ENCODE measurements around the gene CTU2.

Gene CTU2

DNA sequence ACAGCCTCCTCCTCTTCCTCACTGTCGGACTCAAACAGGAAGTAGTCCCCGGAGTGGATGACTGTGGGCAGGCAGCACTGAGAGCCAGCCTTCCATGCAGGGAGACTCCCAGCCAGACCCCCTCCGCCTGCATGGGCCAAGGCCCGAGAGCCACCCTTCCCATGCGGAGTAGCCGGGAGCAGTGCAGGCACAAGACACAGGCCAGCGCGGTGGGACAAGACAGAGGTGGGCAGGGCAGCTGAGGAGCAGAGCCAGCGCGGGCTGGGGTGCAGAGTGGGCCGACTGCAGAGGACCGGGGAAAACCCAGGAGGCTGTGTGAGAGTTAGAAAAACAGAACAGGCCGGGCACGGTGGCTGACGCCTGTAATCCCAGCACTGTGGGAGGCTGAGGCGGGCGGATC lies 17.6 kb downstream of the CTU2 start:
- H3K4me3 ChIP-seq (ENCODE audit: extremely low read depth, insufficient read depth, low read length, poor library complexity, severe bottlenecking), result no peak overlapping the region
- H3K36me3 ChIP-seq (ENCODE audit: control insufficient read depth, insufficient read depth, low read length), result peaks cover 83% of the 10 kb centered on the region
- no peak overlapping the region for H3K27ac ChIP-seq (ENCODE audit: low read depth, low read length, severe bottlenecking)
- H3K9me3 ChIP-seq (ENCODE audit: control insufficient read depth, low read length), result no peaks in the 10 kb centered on the region
- 93 to 98% methylated on average over 13 to 16 of the region's 17 CpGs for WGBS, 2 experiments (ENCODE audit: insufficient coverage in 2 of 2)
- H3K4me1 ChIP-seq (ENCODE audit: control insufficient read depth, insufficient read depth, low read length, poor library complexity, severe bottlenecking), result no peaks in the 10 kb centered on the region

GRCh38 chr16:88724855-88725555 lies 18.7 kb downstream of the CTU2 start:
- Histone ChIP-seq H3K9me3 (ENCODE audit: control insufficient read depth, low read length) (no peaks in the 10 kb centered on the region), H3K4me3 (ENCODE audit: extremely low read depth, insufficient read depth, low read length, poor library complexity, severe bottlenecking) (no peak overlapping the region), H3K36me3 (ENCODE audit: control insufficient read depth, insufficient read depth, low read length) (peaks cover 74% of the 10 kb centered on the region), H3K4me1 (ENCODE audit: control insufficient read depth, insufficient read depth, low read length, poor library complexity, severe bottlenecking) (no peaks in the 10 kb centered on the region), H3K27ac (ENCODE audit: low read depth, low read length, severe bottlenecking) (no peak overlapping the region)
- 91 to 94% methylated on average over 21 to 31 of the region's 31 CpGs for WGBS, 2 experiments (ENCODE audit: insufficient coverage in 2 of 2)

GRCh38 chr16:88725609-88726407 lies 19.5 kb downstream of the CTU2 start:
- Histone ChIP-seq H3K36me3 (ENCODE audit: control insufficient read depth, insufficient read depth, low read length) (peaks cover 71% of the 10 kb centered on the region), H3K27ac (ENCODE audit: low read depth, low read length, severe bottlenecking) (no peak overlapping the region), H3K4me3 (ENCODE audit: extremely low read depth, insufficient read depth, low read length, poor library complexity, severe bottlenecking) (no peak overlapping the region), H3K4me1 (ENCODE audit: control insufficient read depth, insufficient read depth, low read length, poor library complexity, severe bottlenecking) (no peaks in the 10 kb centered on the region), H3K9me3 (ENCODE audit: control insufficient read depth, low read length) (no peaks in the 10 kb centered on the region)
- 90 to 95% methylated on average over 27 to 29 of the region's 32 CpGs for WGBS, 2 experiments (ENCODE audit: insufficient coverage in 2 of 2)

DNA sequence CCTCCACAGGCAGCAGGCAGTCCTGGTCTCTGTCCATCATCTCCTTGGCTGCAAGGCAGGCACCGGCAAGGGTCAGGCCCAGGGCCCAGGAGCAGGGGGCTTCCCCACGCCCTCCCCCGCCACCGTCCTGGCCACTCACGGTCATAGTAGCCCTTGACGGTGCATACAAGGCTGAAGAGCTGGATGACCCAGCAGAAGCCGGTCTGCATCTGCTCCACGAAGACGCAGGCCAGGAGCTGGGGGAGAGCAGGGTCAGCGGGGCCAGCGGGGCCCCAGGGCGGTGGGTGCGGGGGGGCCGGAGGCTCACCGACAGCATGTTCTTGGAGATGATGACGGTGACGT lies 20.1 kb downstream of the CTU2 start:
- H3K27ac ChIP-seq (ENCODE audit: low read depth, low read length, severe bottlenecking), result no peak overlapping the region
- no peaks in the 10 kb centered on the region for H3K9me3 ChIP-seq (ENCODE audit: control insufficient read depth, low read length)
- H3K4me1 ChIP-seq (ENCODE audit: control insufficient read depth, insufficient read depth, low read length, poor library complexity, severe bottlenecking), result no peaks in the 10 kb centered on the region
- WGBS, 2 experiments (ENCODE audit: insufficient coverage in 2 of 2), result 96 to 98% methylated on average over 13 to 14 of the region's 17 CpGs
- peaks cover 65% of the 10 kb centered on the region for H3K36me3 ChIP-seq (ENCODE audit: control insufficient read depth, insufficient read depth, low read length)
- no peak overlapping the region for H3K4me3 ChIP-seq (ENCODE audit: extremely low read depth, insufficient read depth, low read length, poor library complexity, severe bottlenecking)

DNA sequence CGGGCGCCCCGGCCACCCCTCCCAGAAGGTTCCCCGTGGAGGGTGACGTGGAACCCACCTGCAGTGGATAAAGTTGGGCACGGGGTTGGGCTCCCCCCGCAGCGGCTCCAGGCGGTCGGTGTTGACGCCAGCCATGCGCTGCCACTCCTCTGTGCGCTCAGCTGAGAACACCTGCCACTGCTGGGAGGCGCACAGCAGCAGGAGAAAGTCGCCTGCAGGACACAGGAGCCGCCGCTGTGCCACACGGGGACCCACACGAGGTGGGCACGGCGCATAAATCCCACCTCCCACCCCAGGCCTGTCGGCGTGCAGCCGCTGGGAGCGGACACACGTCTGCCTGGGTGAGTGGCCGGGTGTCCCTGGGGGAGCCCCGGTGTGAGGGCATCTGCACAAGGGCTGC lies 20.7 kb downstream of the CTU2 start:
- WGBS, 2 experiments (ENCODE audit: insufficient coverage in 2 of 2), result 96 to 97% methylated on average over 26 to 28 of the region's 28 CpGs
- H3K36me3 ChIP-seq (ENCODE audit: control insufficient read depth, insufficient read depth, low read length), result peaks cover 63% of the 10 kb centered on the region
- no peaks in the 10 kb centered on the region for H3K9me3 ChIP-seq (ENCODE audit: control insufficient read depth, low read length)
- no peak overlapping the region for H3K4me3 ChIP-seq (ENCODE audit: extremely low read depth, insufficient read depth, low read length, poor library complexity, severe bottlenecking)
- no peak overlapping the region for H3K27ac ChIP-seq (ENCODE audit: low read depth, low read length, severe bottlenecking)
- no peaks in the 10 kb centered on the region for H3K4me1 ChIP-seq (ENCODE audit: control insufficient read depth, insufficient read depth, low read length, poor library complexity, severe bottlenecking)

DNA sequence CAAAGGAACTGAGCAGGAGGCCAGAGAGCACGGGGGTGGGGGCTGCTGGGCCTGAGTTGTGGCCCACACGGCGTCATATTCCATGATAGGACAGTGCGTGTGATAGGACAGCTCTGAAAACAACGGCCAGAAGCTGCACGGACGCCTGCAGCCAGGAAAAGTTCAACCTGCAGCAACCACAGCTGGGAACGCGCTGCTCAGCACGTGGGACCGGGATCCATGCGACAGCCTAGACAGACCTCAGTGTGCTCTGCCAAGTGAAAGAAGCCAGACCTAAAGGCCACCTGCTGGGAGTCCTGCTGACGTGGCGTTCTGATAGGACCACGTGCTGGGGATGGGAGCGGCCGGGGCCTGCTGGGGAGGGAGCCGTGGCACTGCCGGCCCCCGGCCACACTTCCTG lies 21.6 kb downstream of the CTU2 start:
- no peaks in the 10 kb centered on the region for H3K9me3 ChIP-seq (ENCODE audit: control insufficient read depth, low read length)
- no peak overlapping the region for H3K27ac ChIP-seq (ENCODE audit: low read depth, low read length, severe bottlenecking)
- WGBS, 2 experiments (ENCODE audit: insufficient coverage in 2 of 2), result 76 to 81% methylated on average over 17 to 20 of the region's 20 CpGs
- H3K4me1 ChIP-seq (ENCODE audit: control insufficient read depth, insufficient read depth, low read length, poor library complexity, severe bottlenecking), result no peaks in the 10 kb centered on the region
- H3K4me3 ChIP-seq (ENCODE audit: extremely low read depth, insufficient read depth, low read length, poor library complexity, severe bottlenecking), result no peak overlapping the region
- peaks cover 64% of the 10 kb centered on the region for H3K36me3 ChIP-seq (ENCODE audit: control insufficient read depth, insufficient read depth, low read length)

DNA sequence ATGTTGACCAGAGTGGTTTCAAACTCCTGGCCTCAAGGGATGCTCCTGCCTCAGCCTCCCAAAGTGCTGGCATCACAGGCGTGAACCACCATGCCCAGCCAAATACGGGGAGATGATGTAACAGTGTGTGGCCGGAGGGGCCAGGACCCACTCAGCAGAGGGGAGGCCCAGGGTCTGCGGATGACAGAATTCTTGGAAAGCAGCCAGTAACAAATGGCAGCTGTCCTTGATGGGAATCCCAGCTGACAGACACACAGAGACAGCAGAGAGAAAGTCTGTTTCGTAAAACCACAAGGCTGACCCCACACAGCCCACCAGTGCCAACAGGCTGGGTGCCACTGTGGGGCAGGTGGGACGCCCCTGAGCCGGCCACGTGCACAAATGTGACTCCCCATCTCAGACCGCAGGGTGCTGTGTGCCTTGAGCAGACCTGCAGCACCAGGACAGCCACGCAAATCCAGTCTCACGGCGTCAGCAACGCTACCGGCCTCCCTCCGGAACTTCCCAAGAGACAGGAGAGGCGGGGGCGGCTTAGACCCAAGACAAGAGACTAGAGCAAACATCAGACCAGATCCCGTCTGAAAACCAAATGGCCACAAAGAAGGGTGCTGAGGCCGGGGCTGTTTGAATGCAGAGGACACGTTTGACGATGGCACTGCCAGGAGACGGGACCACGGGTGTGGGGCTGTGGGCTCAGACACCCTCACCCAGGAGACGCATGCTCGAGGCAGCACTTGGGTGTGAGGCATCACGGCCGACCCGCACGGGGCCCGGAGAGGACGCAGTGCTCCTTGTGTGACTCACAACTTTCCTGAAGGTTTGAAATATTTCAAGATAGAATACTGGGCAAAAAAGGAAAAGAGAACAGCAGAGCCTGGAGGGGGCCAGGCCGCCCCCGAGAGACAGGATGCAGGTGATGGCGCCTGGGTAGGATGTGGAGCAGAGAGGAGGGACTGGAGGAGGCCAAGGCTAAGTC lies 24.6 kb downstream of the CTU2 start:
- Histone ChIP-seq H3K4me1 (ENCODE audit: control insufficient read depth, insufficient read depth, low read length, poor library complexity, severe bottlenecking) (no peaks in the 10 kb centered on the region), H3K4me3 (ENCODE audit: extremely low read depth, insufficient read depth, low read length, poor library complexity, severe bottlenecking) (no peak overlapping the region), H3K27ac (ENCODE audit: low read depth, low read length, severe bottlenecking) (peak overlapping the region; percentile 10), H3K9me3 (ENCODE audit: control insufficient read depth, low read length) (no peaks in the 10 kb centered on the region), H3K36me3 (ENCODE audit: control insufficient read depth, insufficient read depth, low read length) (peaks cover 65% of the 10 kb centered on the region)
- WGBS, 2 experiments (ENCODE audit: insufficient coverage in 2 of 2), result 89 to 91% methylated on average over 31 to 33 of the region's 34 CpGs

- Histone ChIP-seq H3K4me3 (ENCODE audit: extremely low read depth, insufficient read depth, low read length, poor library complexity, severe bottlenecking) (no peak overlapping the region), H3K9me3 (ENCODE audit: control insufficient read depth, low read length) (no peaks in the 10 kb centered on the region), H3K4me1 (ENCODE audit: control insufficient read depth, insufficient read depth, low read length, poor library complexity, severe bottlenecking) (no peaks in the 10 kb centered on the region), H3K27ac (ENCODE audit: low read depth, low read length, severe bottlenecking) (no peak overlapping the region), H3K36me3 (ENCODE audit: control insufficient read depth, insufficient read depth, low read length) (peaks cover 63% of the 10 kb centered on the region)
- WGBS, 2 experiments (ENCODE audit: insufficient coverage in 2 of 2), result 93 to 95% methylated on average over 7 to 10 of the region's 15 CpGs
Observed at GRCh38 chr16:88731699-88732098, 25.4 kb downstream of the CTU2 start.

DNA sequence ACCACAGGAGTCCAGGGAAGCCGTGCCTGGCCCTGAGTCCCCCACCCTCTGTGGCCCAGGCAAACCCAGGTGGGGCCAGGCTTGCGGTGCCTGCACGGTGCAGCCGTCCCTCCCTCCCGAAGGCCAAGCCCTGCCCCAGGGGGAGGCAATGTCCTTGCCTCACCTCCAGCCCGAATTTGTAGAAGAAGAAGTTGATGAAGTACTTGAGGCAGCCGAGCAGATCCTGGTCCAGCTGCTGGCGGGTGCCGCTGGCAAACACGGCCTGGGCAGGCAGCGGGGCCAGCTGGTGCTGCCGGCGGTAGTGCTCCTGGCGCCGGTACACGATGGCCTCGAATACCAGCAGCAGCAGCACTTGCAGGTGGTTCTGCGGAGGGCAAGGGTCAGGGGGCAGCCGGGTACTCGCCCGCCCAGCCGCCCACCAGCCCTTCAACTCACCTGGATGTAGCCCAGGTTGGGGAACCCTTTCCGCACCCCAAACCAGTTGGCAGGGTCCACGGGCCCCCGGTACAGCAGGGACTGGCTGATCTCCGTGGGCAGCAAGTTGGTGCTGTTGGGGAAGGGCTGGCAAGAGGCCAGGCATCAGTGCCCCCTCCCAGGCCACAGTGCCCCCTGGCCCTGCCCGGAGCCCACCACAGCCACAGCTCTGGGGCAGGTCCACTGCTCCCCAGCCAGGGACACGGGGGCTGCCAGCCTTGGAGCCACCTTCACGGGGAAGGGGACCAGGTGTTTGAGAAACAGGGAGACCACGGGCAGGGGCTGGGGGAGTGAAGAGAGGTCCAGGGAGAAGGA lies 26.1 kb downstream of the CTU2 start:
- Histone ChIP-seq H3K36me3 (ENCODE audit: control insufficient read depth, insufficient read depth, low read length) (peaks cover 62% of the 10 kb centered on the region), H3K4me3 (ENCODE audit: extremely low read depth, insufficient read depth, low read length, poor library complexity, severe bottlenecking) (no peak overlapping the region), H3K9me3 (ENCODE audit: control insufficient read depth, low read length) (no peaks in the 10 kb centered on the region), H3K4me1 (ENCODE audit: control insufficient read depth, insufficient read depth, low read length, poor library complexity, severe bottlenecking) (no peaks in the 10 kb centered on the region), H3K27ac (ENCODE audit: low read depth, low read length, severe bottlenecking) (no peak overlapping the region)
- WGBS, 2 experiments (ENCODE audit: insufficient coverage in 2 of 2), result 88 to 89% methylated on average over 27 to 29 of the region's 30 CpGs

DNA sequence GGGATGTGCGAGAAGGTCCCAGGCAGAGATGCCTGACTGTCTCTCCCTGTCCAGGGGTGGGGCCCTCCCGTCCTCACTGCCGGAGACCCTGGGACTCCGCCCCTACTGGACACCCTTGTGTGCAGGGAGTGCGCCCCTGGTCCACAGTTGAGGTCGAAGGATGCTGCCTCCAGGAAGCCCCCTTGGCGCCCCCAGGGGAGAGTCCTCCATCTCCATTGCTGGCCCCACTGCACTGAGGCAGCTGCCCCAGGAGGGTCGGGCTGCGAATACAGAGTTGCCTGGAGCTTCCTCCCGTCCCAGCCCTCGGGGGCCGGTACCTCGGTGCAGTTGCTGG lies 26.6 kb downstream of the CTU2 start:
- no peaks in the 10 kb centered on the region for H3K4me1 ChIP-seq (ENCODE audit: control insufficient read depth, insufficient read depth, low read length, poor library complexity, severe bottlenecking)
- H3K36me3 ChIP-seq (ENCODE audit: control insufficient read depth, insufficient read depth, low read length), result peaks cover 61% of the 10 kb centered on the region
- H3K9me3 ChIP-seq (ENCODE audit: control insufficient read depth, low read length), result no peaks in the 10 kb centered on the region
- 84 to 85% methylated on average over 13 of the region's 13 CpGs for WGBS, 2 experiments (ENCODE audit: insufficient coverage in 2 of 2)
- H3K4me3 ChIP-seq (ENCODE audit: extremely low read depth, insufficient read depth, low read length, poor library complexity, severe bottlenecking), result no peak overlapping the region
- no peak overlapping the region for H3K27ac ChIP-seq (ENCODE audit: low read depth, low read length, severe bottlenecking)
